BE2C (cell line): Measurements from ENCODE around the gene MGA.

ENCODE experiments used
- DNase-seq: peaks from one replicate; pipeline ENCODE4 v3.0.0-alpha.2; 2020
- H3K27me3 ChIP-seq: fragments of 250-450 bp; sonication (Bioruptor Pico); 2 replicates; pipeline ENCODE4 v1.5.1; 2020; ENCODE audit warnings: mild to moderate bottlenecking
- H3K36me3 ChIP-seq: fragments of 250-450 bp; sonication (Bioruptor Pico); 2 replicates; pipeline ENCODE4 v1.5.1; 2020; ENCODE audit warnings: mild to moderate bottlenecking
- H3K4me1 ChIP-seq: fragments of 250-450 bp; sonication (Bioruptor Pico); 2 replicates; pipeline ENCODE4 v1.5.1; 2020
- H3K4me3 ChIP-seq: 2 replicates; pipeline ENCODE4 v1.5.1; 2011; ENCODE audit warnings: low read depth, low read length
- H3K9me3 ChIP-seq: fragments of 250-450 bp; sonication (Bioruptor Pico); 2 replicates; pipeline ENCODE4 v1.5.1; 2020
- CTCF ChIP-seq: IDR thresholded peaks from 2 replicates; pipeline ENCODE4 v1.5.1; 2012; ENCODE audit warnings: mild to moderate bottlenecking, low read depth, low read length

MGA gene

DNA sequence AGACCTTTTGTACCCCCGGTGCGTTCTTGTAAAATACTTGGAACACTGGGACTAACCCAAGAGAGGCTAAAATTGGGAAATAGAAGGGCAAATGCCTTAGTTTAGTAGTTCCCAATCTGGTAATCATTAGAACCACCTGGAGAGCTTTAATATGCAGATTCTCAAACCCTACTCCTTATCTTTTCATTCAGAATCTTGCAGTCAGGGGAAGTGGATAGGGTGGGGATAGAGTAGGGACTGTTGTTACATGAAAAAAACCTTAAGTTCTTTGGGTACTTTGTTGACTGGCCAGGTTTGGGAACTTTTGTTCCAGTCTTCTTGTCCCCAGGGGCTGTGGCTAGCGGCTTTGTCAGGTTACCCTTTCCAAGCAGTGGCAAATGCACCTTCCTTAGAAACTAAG, 130.0 kb downstream of the MGA start:
- peaks cover 9% of the 10 kb centered on the region for H3K4me1 ChIP-seq
- no peaks in the 10 kb centered on the region; the same call in 1 of the 2 replicates for H3K36me3 ChIP-seq
- no peak for DNase-seq
- H3K27me3 ChIP-seq = no peaks in the 10 kb centered on the region
- no peak overlapping the region for H3K4me3 ChIP-seq
- no peak for TF ChIP-seq CTCF
- H3K9me3 ChIP-seq = no peaks in the 10 kb centered on the region

GRCh38 chr15:41790756-41791546, 130.7 kb downstream of the MGA start:
- Histone ChIP-seq H3K9me3 (no peaks in the 10 kb centered on the region), H3K4me3 (no peak overlapping the region)
- no peak for TF ChIP-seq CTCF

GRCh38 chr15:41791547-41791937, 131.3 kb downstream of the MGA start:
- DNase-seq = no peak
- H3K9me3 ChIP-seq = no peaks in the 10 kb centered on the region
- TF ChIP-seq CTCF = no peak
- no peak overlapping the region for H3K4me3 ChIP-seq
- H3K36me3 ChIP-seq = no peaks in the 10 kb centered on the region; the same call in 1 of the 2 replicates
- H3K27me3 ChIP-seq = no peaks in the 10 kb centered on the region
- H3K4me1 ChIP-seq = peaks cover 9% of the 10 kb centered on the region

More at GRCh38 chr15:41790756-41791546, 130.7 kb downstream of the MGA start:
- H3K27me3 ChIP-seq = no peaks in the 10 kb centered on the region
- H3K36me3 ChIP-seq = no peaks in the 10 kb centered on the region; the same call in 1 of the 2 replicates
- no peak for DNase-seq
- H3K4me1 ChIP-seq = peaks cover 9% of the 10 kb centered on the region

- H3K4me3 ChIP-seq = no peak overlapping the region
- no peak for DNase-seq
- TF ChIP-seq CTCF = no peak
- H3K9me3 ChIP-seq = no peaks in the 10 kb centered on the region
- H3K27me3 ChIP-seq = no peaks in the 10 kb centered on the region
- H3K36me3 ChIP-seq = no peaks in the 10 kb centered on the region; the same call in 1 of the 2 replicates
- H3K4me1 ChIP-seq = peaks cover 9% of the 10 kb centered on the region
Measured at GRCh38 chr15:41792000-41792637, 131.9 kb downstream of the MGA start.

DNA sequence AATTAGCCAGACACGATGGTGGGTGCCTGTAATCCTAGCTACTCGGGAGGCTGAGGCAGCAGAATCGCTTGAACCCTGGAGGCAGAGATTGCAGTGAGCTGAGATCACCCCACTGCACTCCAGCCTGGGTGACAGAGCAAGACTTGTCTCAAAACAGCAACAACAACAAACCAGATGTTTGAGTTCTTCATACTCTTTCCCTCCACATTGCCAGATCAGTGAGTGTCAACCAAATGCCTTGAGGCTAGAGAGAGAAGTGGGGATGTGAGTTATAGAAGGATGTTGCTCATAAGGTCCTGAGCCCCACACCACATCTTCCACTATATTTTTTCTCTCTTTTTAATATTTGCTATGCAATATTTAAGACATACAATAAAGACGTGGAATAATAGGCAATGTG, 133.9 kb downstream of the MGA start:
- Histone ChIP-seq H3K9me3 (no peaks in the 10 kb centered on the region), H3K36me3 (no peaks in the 10 kb centered on the region; the same call in 1 of the 2 replicates), H3K4me1 (peaks cover 9% of the 10 kb centered on the region), H3K4me3 (no peak overlapping the region), H3K27me3 (no peaks in the 10 kb centered on the region)
- DNase-seq = no peak
- no peak for TF ChIP-seq CTCF
